ENCODE data around the gene OR4X2.
"Not testable (repeated sequence)": the region's sequence is repeated elsewhere in the genome, so short reads cannot be mapped to it uniquely, and the experiment has no call there.

OR4X2 gene, protein sequence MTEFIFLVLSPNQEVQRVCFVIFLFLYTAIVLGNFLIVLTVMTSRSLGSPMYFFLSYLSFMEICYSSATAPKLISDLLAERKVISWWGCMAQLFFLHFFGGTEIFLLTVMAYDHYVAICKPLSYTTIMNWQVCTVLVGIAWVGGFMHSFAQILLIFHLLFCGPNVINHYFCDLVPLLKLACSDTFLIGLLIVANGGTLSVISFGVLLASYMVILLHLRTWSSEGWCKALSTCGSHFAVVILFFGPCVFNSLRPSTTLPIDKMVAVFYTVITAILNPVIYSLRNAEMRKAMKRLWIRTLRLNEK
- 0 reads per million in 2 experiments for total RNA-seq

DNA sequence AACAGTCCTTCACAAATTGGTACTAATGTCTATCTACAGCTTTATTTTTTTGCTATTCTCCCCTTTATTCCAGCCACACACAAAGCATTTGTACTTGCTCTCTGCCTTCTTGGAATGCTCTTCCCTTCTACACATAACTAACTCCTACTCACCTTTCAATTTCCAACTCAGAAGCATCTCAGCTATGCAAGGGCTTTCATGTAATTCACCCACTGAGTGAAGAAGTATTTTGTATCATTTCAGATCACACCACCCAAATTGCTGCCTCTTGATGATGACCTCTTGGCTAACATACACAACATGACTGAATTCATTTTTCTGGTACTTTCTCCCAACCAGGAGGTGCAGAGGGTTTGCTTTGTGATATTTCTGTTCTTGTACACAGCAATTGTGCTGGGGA, at the start of gene OR4X2:
TSS of gene OR4X2 (plus strand) at position 301 of the 400 bp plus-strand sequence. CDS start at position 301, 0 bp downstream.
- no peak for DNase-seq (ENCODE audit: low read depth)

GRCh38 chr11:48207881-48208280, 37.0 kb upstream of the OR4X2 start:
- DNase-seq (ENCODE audit: low read depth), result no peak

GRCh38 chr11:48210052-48210451, 34.9 kb upstream of the OR4X2 start:
- DNase-seq (ENCODE audit: low read depth), result no peak

DNA sequence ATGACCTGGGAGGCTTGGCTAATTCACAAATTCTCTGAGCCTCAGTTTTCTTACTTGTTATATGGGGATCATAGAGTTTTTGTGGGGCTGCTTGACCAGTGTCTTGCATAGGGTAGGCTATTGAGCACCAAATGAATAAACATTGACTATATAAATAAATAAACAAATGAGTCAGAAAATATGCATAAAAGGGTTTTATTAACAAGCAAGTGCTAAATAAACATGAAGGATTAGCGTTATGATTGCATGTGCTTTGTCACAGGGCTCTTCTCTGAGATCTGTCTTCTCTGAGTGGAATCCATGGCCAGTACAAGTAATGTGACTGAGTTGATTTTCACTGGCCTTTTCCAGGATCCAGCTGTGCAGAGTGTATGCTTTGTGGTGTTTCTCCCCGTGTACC, 28.4 kb upstream of the OR4X2 start, which contains the start of gene OR4B1:
TSS of gene OR4B1 (plus strand) at position 301 of the 400 bp plus-strand sequence. CDS start at position 301, 0 bp downstream.
- no peak for DNase-seq (ENCODE audit: low read depth)

- DNase-seq (ENCODE audit: low read depth), result no peak
These were observed 16.1 kb upstream of the OR4X2 start for GRCh38 chr11:48228761-48229160.

DNA sequence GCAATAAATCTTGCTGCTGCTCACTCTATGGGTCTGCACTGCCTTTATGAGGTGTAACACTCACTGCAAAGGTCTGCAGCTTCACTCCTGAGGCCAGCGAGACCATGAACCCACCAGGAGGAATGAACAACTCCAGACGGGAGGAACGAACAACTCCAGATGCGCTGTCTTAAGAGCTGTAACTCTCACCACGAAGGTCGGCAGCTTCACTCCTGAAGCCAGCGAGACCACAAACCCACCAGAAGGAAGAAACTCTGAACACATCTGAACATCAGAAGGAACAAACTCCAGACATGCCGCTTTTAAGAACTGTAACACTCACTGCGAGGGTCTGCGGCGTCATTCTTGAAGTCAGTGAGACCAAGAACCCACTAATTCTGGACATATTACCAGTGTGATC, 14.8 kb upstream of the OR4X2 start:
- DNase-seq (ENCODE audit: low read depth), result not testable (repeated sequence)

GRCh38 chr11:48237727-48238126, 7.2 kb upstream of the OR4X2 start:
- DNase-seq (ENCODE audit: low read depth), result no peak

- DNase-seq (ENCODE audit: low read depth), result no peak
These were observed 2.4 kb upstream of the OR4X2 start for GRCh38 chr11:48242501-48242900.

DNA sequence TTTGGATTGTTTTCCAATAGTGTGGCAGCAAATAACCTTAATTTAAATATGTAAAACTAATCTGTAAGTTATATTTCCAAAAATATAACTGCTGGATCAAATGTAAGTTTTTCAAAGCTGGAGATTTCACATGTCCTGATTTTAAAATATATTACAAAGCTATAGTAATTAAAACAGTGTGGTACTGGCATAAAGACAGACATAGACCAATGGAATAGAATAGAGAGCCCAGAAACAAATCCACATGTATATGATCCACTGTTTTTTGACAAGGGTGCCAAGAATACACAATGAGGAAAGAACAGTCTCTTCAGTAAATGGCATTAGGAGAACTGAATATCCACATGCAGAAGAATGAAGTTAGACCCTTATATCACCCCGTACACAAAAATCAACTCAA, 4.0 kb downstream of the OR4X2 start:
- no peak for DNase-seq (ENCODE audit: low read depth)

GRCh38 chr11:48261600-48261999, 16.7 kb downstream of the OR4X2 start:
- DNase-seq (ENCODE audit: low read depth), result no peak

DNA sequence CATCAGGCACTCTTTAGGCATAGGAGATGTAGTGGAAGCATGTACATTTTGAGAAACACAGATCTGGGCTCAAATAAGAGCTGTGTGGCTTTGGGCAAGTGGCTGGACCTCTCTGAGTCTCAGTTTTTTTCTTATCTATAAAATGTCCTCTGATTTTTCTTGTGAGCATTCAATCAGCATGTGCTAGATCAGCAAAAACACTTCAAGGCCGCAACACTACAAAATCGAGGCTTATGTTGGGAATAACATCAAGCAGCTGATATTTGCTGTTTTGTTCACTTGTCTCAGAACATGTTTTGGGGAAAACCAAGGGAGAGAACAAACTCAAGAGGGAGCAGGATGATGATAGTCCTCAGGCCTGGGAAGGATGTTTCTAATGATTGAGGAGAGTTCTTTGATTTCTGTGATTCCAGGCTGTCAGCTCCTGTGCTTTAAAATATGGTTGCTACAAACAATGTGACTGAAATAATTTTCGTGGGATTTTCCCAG, 18.6 kb downstream of the OR4X2 start, which contains the start of gene OR4X1:
TSS of gene OR4X1 (plus strand) at position 439 of the 489 bp plus-strand sequence. CDS start at position 439, 0 bp downstream.
- no peak for DNase-seq (ENCODE audit: low read depth)

- no peak for DNase-seq (ENCODE audit: low read depth)
These were observed 25.7 kb downstream of the OR4X2 start for GRCh38 chr11:48270621-48271020.

GRCh38 chr11:48272606-48273005, 27.7 kb downstream of the OR4X2 start:
- no peak for DNase-seq (ENCODE audit: low read depth)
